ENCODE measurements around the gene ARNT2.
"Not testable (repeated sequence)": the region's sequence is repeated elsewhere in the genome, so short reads cannot be mapped to it uniquely, and the experiment has no call there.

ARNT2 gene

GRCh38 chr15:80492409-80492808 lies 88.2 kb downstream of the ARNT2 start:
- no peak for DNase-seq (ENCODE audit: low spot score)

GRCh38 chr15:80492874-80493273 lies 88.7 kb downstream of the ARNT2 start:
- no peak for DNase-seq (ENCODE audit: low spot score)

GRCh38 chr15:80494351-80494751 lies 90.2 kb downstream of the ARNT2 start:
- DNase-seq (ENCODE audit: low spot score), result no peak

GRCh38 chr15:80494756-80495155 lies 90.6 kb downstream of the ARNT2 start:
- no peak for DNase-seq (ENCODE audit: low spot score)

- no peak for DNase-seq (ENCODE audit: low spot score)
Observed at GRCh38 chr15:80495401-80495942, 91.3 kb downstream of the ARNT2 start.

GRCh38 chr15:80496096-80496495 lies 91.9 kb downstream of the ARNT2 start:
- DNase-seq (ENCODE audit: low spot score), result no peak

GRCh38 chr15:80497221-80497620 lies 93.0 kb downstream of the ARNT2 start:
- no peak for DNase-seq (ENCODE audit: low spot score)

- DNase-seq (ENCODE audit: low spot score), result no peak
Observed at GRCh38 chr15:80498652-80499051, 94.5 kb downstream of the ARNT2 start.

- no peak for DNase-seq (ENCODE audit: low spot score)
Observed at GRCh38 chr15:80500021-80500420, 95.8 kb downstream of the ARNT2 start.

GRCh38 chr15:80501476-80501875 lies 97.3 kb downstream of the ARNT2 start:
- DNase-seq (ENCODE audit: low spot score), result no peak

GRCh38 chr15:80502782-80503181 lies 98.6 kb downstream of the ARNT2 start:
- no peak for DNase-seq (ENCODE audit: low spot score)

- no peak for DNase-seq (ENCODE audit: low spot score)
Observed at GRCh38 chr15:80503319-80503952, 99.3 kb downstream of the ARNT2 start.

GRCh38 chr15:80504931-80505330 lies 100.7 kb downstream of the ARNT2 start:
- DNase-seq (ENCODE audit: low spot score), result no peak

GRCh38 chr15:80506286-80506893 lies 102.2 kb downstream of the ARNT2 start:
- DNase-seq (ENCODE audit: low spot score), result no peak

GRCh38 chr15:80507131-80507530 lies 102.9 kb downstream of the ARNT2 start:
- DNase-seq (ENCODE audit: low spot score), result no peak

- DNase-seq (ENCODE audit: low spot score), result no peak
Observed at GRCh38 chr15:80507638-80508316, 103.6 kb downstream of the ARNT2 start.

- no peak for DNase-seq (ENCODE audit: low spot score)
Observed at GRCh38 chr15:80508783-80509182, 104.6 kb downstream of the ARNT2 start.

GRCh38 chr15:80509800-80510199 lies 105.6 kb downstream of the ARNT2 start:
- no peak for DNase-seq (ENCODE audit: low spot score)

- not testable (repeated sequence) for DNase-seq (ENCODE audit: low spot score)
Observed at GRCh38 chr15:80510985-80511384, 106.8 kb downstream of the ARNT2 start.

- DNase-seq (ENCODE audit: low spot score), result no peak
Observed at GRCh38 chr15:80512726-80513660, 108.8 kb downstream of the ARNT2 start.

- no peak for DNase-seq (ENCODE audit: low spot score)
Observed at GRCh38 chr15:80514071-80514780, 110.0 kb downstream of the ARNT2 start.
